Loucy (cell line): ENCODE measurements around the gene FABP7.
A peak's percentile ranks its signal among the peaks of the same experiment; 100 is the strongest.

Experiments used
- H2AFZ ChIP-seq: fragments of 200-600 bp; sonication (generic); 2 replicates; pipeline ENCODE4 v1.6.0; 2016; ENCODE audit warnings: antibody characterized with exemption, mild to moderate bottlenecking, low read length, moderate library complexity
- H3F3A ChIP-seq: fragments of 200-600 bp; 2 replicates; pipeline ENCODE4 v1.6.0; 2016; ENCODE audit warnings: antibody characterized with exemption, low read depth, mild to moderate bottlenecking
- H3K27me3 ChIP-seq: fragments of 200-600 bp; sonication (generic); 2 replicates; pipeline ENCODE4 v1.6.1; 2014; ENCODE audit warnings: low read length, mild to moderate bottlenecking; ENCODE audit not compliant: insufficient read depth, poor library complexity, severe bottlenecking
- H3K36me3 ChIP-seq: fragments of 200-600 bp; sonication (generic); 2 replicates; pipeline ENCODE4 v1.6.1; 2016; ENCODE audit warnings: low read length; ENCODE audit not compliant: insufficient read depth
- H3K4me1 ChIP-seq: fragments of 200-600 bp; sonication (generic); 2 replicates; pipeline ENCODE4 v1.5.1; 2014; ENCODE audit warnings: low read length, mild to moderate bottlenecking; ENCODE audit not compliant: insufficient read depth, poor library complexity, severe bottlenecking
- H3K4me2 ChIP-seq: fragments of 200-600 bp; sonication (generic); 2 replicates; pipeline ENCODE4 v1.6.0; 2014; ENCODE audit warnings: antibody characterized with exemption, low read length, low read depth, mild to moderate bottlenecking; ENCODE audit not compliant: poor library complexity, severe bottlenecking
- H3K4me3 ChIP-seq: fragments of 200-600 bp; sonication (generic); 2 replicates; pipeline ENCODE4 v1.5.1; 2014; ENCODE audit warnings: low read length, mild to moderate bottlenecking, mixed read lengths; ENCODE audit not compliant: poor library complexity, severe bottlenecking
- H3K79me2 ChIP-seq: fragments of 200-600 bp; sonication (generic); 2 replicates; pipeline ENCODE4 v1.6.1; 2014; ENCODE audit warnings: low read length; ENCODE audit not compliant: insufficient read depth
- H3K9ac ChIP-seq: fragments of 200-600 bp; sonication (generic); 2 replicates; pipeline ENCODE4 v1.6.0; 2014; ENCODE audit warnings: mild to moderate bottlenecking, low read depth, low read length, moderate library complexity; ENCODE audit not compliant: poor library complexity, severe bottlenecking
- H3K9me2 ChIP-seq: fragments of 200-600 bp; sonication (generic); replicated peaks from 2 replicates; pipeline ENCODE4 v1.6.1; 2016; ENCODE audit warnings: low read depth, low read length, mixed read lengths
- H3K9me3 ChIP-seq: fragments of 200-600 bp; sonication (generic); 2 replicates; pipeline ENCODE4 v1.6.1; 2014; ENCODE audit warnings: mild to moderate bottlenecking, antibody characterized with exemption, low read length, low read depth; ENCODE audit not compliant: insufficient read depth
- H4K20me1 ChIP-seq: fragments of 200-600 bp; sonication (generic); 2 replicates; pipeline ENCODE4 v1.6.0; 2014; ENCODE audit warnings: antibody characterized with exemption, low read length, mild to moderate bottlenecking; ENCODE audit not compliant: insufficient read depth, poor library complexity, severe bottlenecking
- EZH2phosphoT487 ChIP-seq: fragments of 200-600 bp; IDR thresholded peaks from 2 replicates; pipeline ENCODE4 v1.6.1; 2018; ENCODE audit warnings: antibody characterized with exemption, mild to moderate bottlenecking, moderate library complexity, borderline replicate concordance
- TF ChIP-seq, protein P1 (sequence below): fragments of 200-600 bp; sonication (generic); conservative IDR thresholded peaks from 2 replicates; pipeline ENCODE4 v1.5.1; 2014; ENCODE audit warnings: mild to moderate bottlenecking, antibody characterized with exemption, low read length

FABP7 gene

DNA sequence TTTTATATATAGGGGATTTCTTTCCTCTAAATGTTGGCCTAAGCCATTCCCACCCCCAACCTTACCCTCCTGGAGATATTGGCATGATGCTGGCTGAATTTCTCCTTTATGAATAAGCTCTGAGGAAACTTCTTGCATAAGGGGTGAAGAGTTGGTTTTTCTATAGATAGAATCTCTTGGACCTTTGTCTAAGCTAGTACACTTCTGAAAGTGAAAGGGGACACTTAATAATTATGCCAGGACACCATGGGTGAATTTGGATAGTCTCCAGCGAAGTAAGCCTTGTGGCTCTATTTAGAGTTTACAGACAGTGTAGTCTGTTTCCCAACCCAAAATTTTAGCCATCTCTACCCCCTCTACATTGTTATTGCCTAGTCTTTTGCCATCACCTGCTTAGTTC is 27.1 kb upstream of the FABP7 start:
- Histone ChIP-seq H3K36me3 (no peaks in the 10 kb centered on the region), H2AFZ (peak overlapping the region; percentile 15; the same call in 1 of the 2 replicates), H3K4me3 (no peak overlapping the region), H3K9ac (no peak overlapping the region), H3F3A (no peaks in the 10 kb centered on the region), H3K9me2 (no peaks in the 10 kb centered on the region), H4K20me1 (no peaks in the 10 kb centered on the region), H3K27me3 (no peaks in the 10 kb centered on the region), H3K79me2 (no peaks in the 10 kb centered on the region), H3K4me1 (peaks cover 5% of the 10 kb centered on the region), H3K9me3 (no peaks in the 10 kb centered on the region), H3K4me2 (no peak overlapping the region)
- TF ChIP-seq, protein P1, sequence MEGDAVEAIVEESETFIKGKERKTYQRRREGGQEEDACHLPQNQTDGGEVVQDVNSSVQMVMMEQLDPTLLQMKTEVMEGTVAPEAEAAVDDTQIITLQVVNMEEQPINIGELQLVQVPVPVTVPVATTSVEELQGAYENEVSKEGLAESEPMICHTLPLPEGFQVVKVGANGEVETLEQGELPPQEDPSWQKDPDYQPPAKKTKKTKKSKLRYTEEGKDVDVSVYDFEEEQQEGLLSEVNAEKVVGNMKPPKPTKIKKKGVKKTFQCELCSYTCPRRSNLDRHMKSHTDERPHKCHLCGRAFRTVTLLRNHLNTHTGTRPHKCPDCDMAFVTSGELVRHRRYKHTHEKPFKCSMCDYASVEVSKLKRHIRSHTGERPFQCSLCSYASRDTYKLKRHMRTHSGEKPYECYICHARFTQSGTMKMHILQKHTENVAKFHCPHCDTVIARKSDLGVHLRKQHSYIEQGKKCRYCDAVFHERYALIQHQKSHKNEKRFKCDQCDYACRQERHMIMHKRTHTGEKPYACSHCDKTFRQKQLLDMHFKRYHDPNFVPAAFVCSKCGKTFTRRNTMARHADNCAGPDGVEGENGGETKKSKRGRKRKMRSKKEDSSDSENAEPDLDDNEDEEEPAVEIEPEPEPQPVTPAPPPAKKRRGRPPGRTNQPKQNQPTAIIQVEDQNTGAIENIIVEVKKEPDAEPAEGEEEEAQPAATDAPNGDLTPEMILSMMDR = no peak
- no peak for TF ChIP-seq EZH2phosphoT487

DNA sequence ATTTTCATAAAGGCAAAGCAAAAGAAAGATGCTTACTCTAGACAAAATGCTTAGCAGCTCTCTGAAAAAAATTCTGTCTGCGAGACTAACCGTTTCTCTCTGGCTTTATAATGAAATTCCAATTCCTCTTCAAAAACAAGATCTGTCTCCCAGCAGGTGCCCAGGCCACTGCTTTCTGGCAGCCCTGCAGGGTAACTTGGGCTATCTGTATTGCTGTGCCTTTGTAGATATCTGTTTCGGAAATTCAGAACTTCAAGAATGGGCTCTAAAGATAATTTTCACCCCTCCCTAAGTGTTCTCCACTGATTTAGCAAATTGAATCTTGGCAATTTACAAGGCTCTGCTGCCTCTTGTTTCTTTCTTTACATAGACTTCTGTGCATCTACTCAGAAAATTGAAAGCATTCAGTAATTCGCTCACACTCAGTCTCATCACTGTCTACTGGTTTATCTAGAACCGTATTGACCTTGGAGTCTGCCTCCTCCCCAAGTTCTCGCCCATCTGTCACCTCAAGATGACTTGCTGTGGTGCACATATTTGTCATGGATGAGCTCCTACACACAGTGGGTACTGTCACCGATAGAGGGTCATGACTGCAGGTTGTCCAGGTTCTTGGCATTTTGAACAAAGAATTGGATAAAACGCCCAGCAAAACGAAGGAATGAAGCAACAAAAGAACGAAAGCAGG is 26.4 kb upstream of the FABP7 start:
- no peak for TF ChIP-seq EZH2phosphoT487
- TF ChIP-seq, protein P1 = no peak
- Histone ChIP-seq H3K9ac (no peak overlapping the region), H3K79me2 (no peaks in the 10 kb centered on the region), H2AFZ (peak overlapping the region; percentile 15), H3K4me3 (no peak overlapping the region), H3F3A (no peaks in the 10 kb centered on the region), H3K36me3 (no peaks in the 10 kb centered on the region), H3K9me3 (no peaks in the 10 kb centered on the region), H3K9me2 (no peaks in the 10 kb centered on the region), H3K4me1 (peaks cover 5% of the 10 kb centered on the region), H4K20me1 (no peaks in the 10 kb centered on the region), H3K27me3 (no peaks in the 10 kb centered on the region), H3K4me2 (peak overlapping the region; percentile 5)

DNA sequence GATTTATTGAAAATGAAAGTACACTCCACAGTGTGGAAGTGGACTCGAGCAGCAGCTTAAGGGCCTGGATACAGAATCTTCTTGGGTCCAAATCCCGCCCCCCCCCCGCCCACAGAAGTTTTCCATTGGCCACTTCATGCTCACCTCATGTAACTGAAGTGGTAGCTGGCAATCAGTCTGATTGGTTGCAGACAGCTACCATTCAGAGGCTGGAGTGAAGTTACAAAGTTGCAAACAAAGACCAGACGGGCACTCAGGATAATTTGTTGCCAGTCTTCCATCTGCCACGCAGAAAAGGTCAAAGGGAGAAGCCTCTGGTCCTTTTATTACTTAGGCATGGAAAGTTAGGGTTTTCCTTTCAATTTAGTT is 25.8 kb upstream of the FABP7 start:
- peaks cover 5% of the 10 kb centered on the region for H3K4me1 ChIP-seq
- TF ChIP-seq EZH2phosphoT487 = no peak
- TF ChIP-seq, protein P1 = no peak
- H3F3A ChIP-seq = no peaks in the 10 kb centered on the region
- H3K4me2 ChIP-seq = peak overlapping the region; percentile 5
- no peaks in the 10 kb centered on the region for H3K9me2 ChIP-seq
- H3K27me3 ChIP-seq = no peaks in the 10 kb centered on the region
- peak overlapping the region; percentile 12; the same call in 1 of the 2 replicates for H2AFZ ChIP-seq
- no peaks in the 10 kb centered on the region for H4K20me1 ChIP-seq
- no peaks in the 10 kb centered on the region for H3K79me2 ChIP-seq
- H3K4me3 ChIP-seq = no peak overlapping the region
- H3K36me3 ChIP-seq = no peaks in the 10 kb centered on the region
- no peak overlapping the region for H3K9ac ChIP-seq
- H3K9me3 ChIP-seq = no peaks in the 10 kb centered on the region
